A549 (cell line): ENCODE measurements around the gene NXPH4.

Experiments used
- CEBPB ChIP-seq, 2 experiments: fragments of >200 bp in 1 of 2; sonication (Bioruptor Twin) in 1 of 2; formaldehyde crosslinking in 1 of 2; IDR thresholded peaks; 2 replicates each; pipeline ENCODE4 v1.6.1; 2012 to 2016
- CHD4 ChIP-seq: fragments of 200-600 bp; sonication (generic); IDR thresholded peaks from 2 replicates; pipeline ENCODE4 v1.6.1; 2016; ENCODE audit warnings: antibody characterized with exemption, mild to moderate bottlenecking, borderline replicate concordance
- CTCF ChIP-seq: fragments of >200 bp; sonication (Bioruptor Twin); formaldehyde crosslinking; IDR thresholded peaks from 3 replicates; pipeline ENCODE4 v1.5.1; 2016
- EP300 ChIP-seq, 2 experiments: fragments of >200 bp; sonication (Bioruptor Twin); formaldehyde crosslinking; IDR thresholded peaks; 2 replicates in 1 of 2; 3 replicates in 1 of 2; pipeline ENCODE4 v1.6.1; 2016 to 2017
- GATA3 ChIP-seq: IDR thresholded peaks from 2 replicates; pipeline ENCODE4 v1.6.1; 2012; ENCODE audit warnings: borderline replicate concordance
- MAZ ChIP-seq: fragments of 150-350 bp; IDR thresholded peaks from 2 replicates; pipeline ENCODE4 v1.6.1; 2014; ENCODE audit warnings: antibody characterized with exemption, low read depth, low read length, borderline replicate concordance
- POLR2A ChIP-seq: IDR thresholded peaks from 2 replicates; pipeline ENCODE4 v1.6.1; 2012; ENCODE audit warnings: mild to moderate bottlenecking, low read length
- RAD21 ChIP-seq, 2 experiments: fragments of >200 bp in 1 of 2; sonication (Bioruptor Twin) in 1 of 2; formaldehyde crosslinking in 1 of 2; IDR thresholded peaks in 1 of 2; conservative IDR thresholded peaks in 1 of 2; 2 replicates in 1 of 2; 3 replicates in 1 of 2; pipeline ENCODE4 v1.6.1; 2012 to 2018; ENCODE audit warnings: inconsistent platforms in 1 of 2
- REST ChIP-seq: fragments of 200-600 bp; sonication (generic); IDR thresholded peaks from 2 replicates; pipeline ENCODE4 v1.6.1; 2016; ENCODE audit warnings: antibody characterized with exemption, mild to moderate bottlenecking, moderate library complexity
- TP53 ChIP-seq: fragments of 250-450 bp; sonication (Bioruptor Pico); IDR thresholded peaks from 2 replicates; pipeline ENCODE4 v1.5.0; 2021; ENCODE audit warnings: mild to moderate bottlenecking, moderate library complexity

DNA sequence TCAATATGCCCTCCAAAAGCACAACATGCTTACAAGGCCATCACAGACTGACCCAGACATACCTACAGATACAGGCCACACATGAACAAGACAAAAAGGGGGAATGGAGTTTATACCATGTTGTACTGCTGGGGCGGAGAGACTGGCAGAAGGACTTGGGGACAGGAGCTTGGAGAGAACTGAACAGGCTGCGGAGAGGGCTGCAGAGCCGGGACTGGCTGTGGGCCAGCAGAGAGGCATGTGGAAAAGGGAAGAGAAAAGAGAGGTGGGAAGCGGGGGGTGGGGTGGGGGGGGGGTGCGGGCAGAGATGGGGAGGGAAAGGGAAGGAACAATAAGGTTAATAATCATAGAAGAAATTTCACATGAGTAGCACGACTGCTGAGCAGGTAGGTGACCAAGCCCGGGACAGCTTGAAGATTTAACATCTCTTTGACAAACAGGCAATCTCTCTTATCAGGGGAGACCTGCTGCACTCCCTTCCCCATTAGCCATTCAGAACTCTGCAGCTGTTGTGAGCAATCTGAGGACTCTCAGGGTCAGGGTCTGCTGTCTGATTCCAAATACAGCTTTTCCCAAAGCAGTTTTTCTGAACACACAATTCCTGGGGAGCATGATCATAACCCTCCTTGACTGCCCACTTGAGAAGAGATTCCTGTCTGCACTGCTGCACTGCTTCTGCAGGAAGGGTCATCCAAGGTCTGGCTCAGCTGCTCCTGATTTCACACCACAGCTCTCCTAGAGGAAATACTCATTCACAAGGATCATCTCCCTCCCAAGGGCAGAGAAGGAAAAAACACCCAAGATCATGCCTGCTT is 56.0 kb downstream of the NXPH4 start:
- TF ChIP-seq CHD4, result no peak
- no peak for TF ChIP-seq TP53 (CRISPR knock-in tag)
- no peak for TF ChIP-seq CTCF
- TF ChIP-seq MAZ, result no peak
- TF ChIP-seq EP300 (IDR thresholded peaks at IDR 0.05), result no peak
- no peak for TF ChIP-seq REST
- TF ChIP-seq CEBPB (IDR thresholded peaks at IDR 0.05), result no peak
- no peak for TF ChIP-seq RAD21 (conservative IDR thresholded peaks at IDR 0.05 in 1 of 2, IDR thresholded peaks at IDR 0.05 in 1 of 2)
- TF ChIP-seq GATA3, result no peak
- no peak for TF ChIP-seq POLR2A
